A673 (cell line): ENCODE data around the gene ANKRD12. TPM values are rescaled to one million over a fixed set of nuclear protein-coding genes. Genes with fewer than 3 reads are reported as not detected.
"Not testable (repeated sequence)": the region's sequence is repeated elsewhere in the genome, so short reads cannot be mapped to it uniquely, and the experiment has no call there.

Experiments used
- Bru-seq: library from RNA; stranded (reverse); fragments of 400-500 nt; gene quantifications from one replicate; lab custom pipeline; 2021; lab: Mats Ljungman, UMichigan
- BruChase-seq, 2 experiments: library from RNA; stranded (reverse); fragments of 400-500 nt; gene quantifications; one replicate each; lab custom pipeline; 2021; lab: Mats Ljungman, UMichigan
- BruUV-seq: library from RNA; stranded (reverse); fragments of 400-500 nt; replicated peaks from 2 replicates; lab custom pipeline; 2021; lab: Mats Ljungman, UMichigan
- CTCF ChIA-PET: fragments of 300-600 bp; sonication (Branson Sonifier 250); formaldehyde crosslinking; loops from one replicate; lab custom pipeline; 2022; ENCODE audit warnings: antibody characterized with exemption; lab: Charles Lee
- POLR2A ChIA-PET: fragments of 300-600 bp; sonication (Branson Sonifier 250); formaldehyde crosslinking; loops from one replicate; lab custom pipeline; 2022; ENCODE audit warnings: antibody characterized with exemption; ENCODE audit not compliant: low non-redundant PET; lab: Charles Lee
- DNase-seq: peaks from one replicate; pipeline ENCODE4 v3.0.0-alpha.2; 2015; ENCODE audit warnings: low spot score
- H3K27ac ChIP-seq: fragments of 200-600 bp; sonication (generic); 2 replicates; pipeline ENCODE4 v1.5.1; 2016; ENCODE audit warnings: mixed run types, low read depth, mild to moderate bottlenecking, mixed read lengths, antibody characterized with exemption, low read length; ENCODE audit not compliant: poor library complexity, severe bottlenecking
- H3K27me3 ChIP-seq: fragments of 200-600 bp; sonication (generic); replicated peaks from 2 replicates; pipeline ENCODE4 v1.6.1; 2017; ENCODE audit warnings: mixed run types, low read depth, mild to moderate bottlenecking, mixed read lengths, antibody characterized with exemption, low read length; ENCODE audit not compliant: insufficient read depth, poor library complexity
- H3K36me3 ChIP-seq: fragments of 200-600 bp; sonication (generic); 2 replicates; pipeline ENCODE4 v1.6.1; 2016; ENCODE audit warnings: mixed run types, mild to moderate bottlenecking, mixed read lengths, antibody characterized with exemption, low read length; ENCODE audit not compliant: insufficient read depth, poor library complexity, severe bottlenecking
- H3K4me1 ChIP-seq: fragments of 200-600 bp; sonication (generic); 2 replicates; pipeline ENCODE4 v1.6.1; 2017; ENCODE audit warnings: mixed run types, mild to moderate bottlenecking, mixed read lengths, antibody characterized with exemption, low read length; ENCODE audit not compliant: insufficient read depth, poor library complexity, severe bottlenecking
- H3K4me3 ChIP-seq: fragments of 200-600 bp; sonication (generic); 2 replicates; pipeline ENCODE4 v1.5.1; 2016; ENCODE audit warnings: low read depth, mixed run types, mild to moderate bottlenecking, mixed read lengths, low read length; ENCODE audit not compliant: poor library complexity, severe bottlenecking
- H3K9me3 ChIP-seq: fragments of 200-600 bp; sonication (generic); 2 replicates; pipeline ENCODE4 v1.6.1; 2016; ENCODE audit warnings: mixed run types, low read depth, mild to moderate bottlenecking, mixed read lengths, antibody characterized with exemption, low read length; ENCODE audit not compliant: poor library complexity, severe bottlenecking
- CTCF ChIP-seq: fragments of 300-800, 200-600 bp; sonication (generic); conservative IDR thresholded peaks from 2 replicates; pipeline ENCODE4 v1.5.1; 2017; ENCODE audit warnings: low read depth, mild to moderate bottlenecking, antibody characterized with exemption, low read length, moderate library complexity, mixed read lengths
- EZH2 ChIP-seq: fragments of 200-600 bp; sonication (generic); IDR thresholded peaks from 2 replicates; pipeline ENCODE4 v1.6.1; 2017; ENCODE audit warnings: borderline replicate concordance, low read depth, mild to moderate bottlenecking, mixed read lengths, antibody characterized with exemption, low read length; ENCODE audit not compliant: poor library complexity, severe bottlenecking
- intact Hi-C: fragments of 100-400 bp; cut with micrococcal nuclease; formaldehyde crosslinking; loops from one replicate; pipeline ENCODE4 v1.10.0; 2022; ENCODE audit not compliant: unreplicated experiment
- long read RNA-seq: library from polyadenylated mRNA; stranded (forward); transcript quantifications from one replicate; pipeline ENCODE4 v2.0.0, GENCODE V29; 2022
- total RNA-seq: library from RNA; stranded (reverse); gene quantifications from 2 replicates; pipeline ENCODE4 v1.2.3, GENCODE V29; 2021

The ANKRD12 gene
- 23.7 and 24.2 TPM in 2 replicates for total RNA-seq
- Bru-seq, nascent RNA, result percentile 78 among the genes with signal in this experiment
- BruChase-seq, experiment 1, labeled RNA remaining after a 2-hour chase, result percentile 82 among the genes with signal in this experiment
- percentile 69 among the genes with signal in this experiment for BruChase-seq, experiment 2, labeled RNA remaining after a 6-hour chase
- long read RNA-seq, partial matches to known transcripts, result 0 of 5 reads
- long read RNA-seq, other reads (novel, unspliced or antisense), result 5 of 5 reads

GRCh38 chr18:9136315-9137155, at the start of gene ANKRD12:
TSS of gene ANKRD12 (plus strand) at chr18:9136781. CDS start at chr18:9182433, 45,652 bp downstream.
- POLR2A ChIA-PET, result no interaction called here
- H3K9me3 ChIP-seq, result no peaks in the 10 kb centered on the region
- H3K4me1 ChIP-seq, result peaks cover 23% of the 10 kb centered on the region
- H3K27me3 ChIP-seq, result no peaks in the 10 kb centered on the region
- DNase-seq, result peak; percentile 98
- intact Hi-C loops, result loop anchor here (1.0 kb wide), 2 partner anchors 34 to 198 kb away; partner anchors contain the start of genes NDUFV2 and TWSG1
- CTCF ChIA-PET, result no interaction called here
- no TSS peak for BruUV-seq
- TF ChIP-seq CTCF (no peak), EZH2 (no peak)
- H3K4me3 ChIP-seq, result peak within 1 kb of the TSS; percentile 68
- peaks cover 26% of the 10 kb centered on the region for H3K36me3 ChIP-seq
- H3K27ac ChIP-seq, result peak within 1 kb of the TSS; percentile 69

- H3K27ac ChIP-seq, result no peak overlapping the region
- H3K4me3 ChIP-seq, result no peak overlapping the region
- H3K4me1 ChIP-seq, result no peaks in the 10 kb centered on the region
- no peak for TF ChIP-seq CTCF
- TF ChIP-seq EZH2, result no peak
- no peaks in the 10 kb centered on the region for H3K27me3 ChIP-seq
- CTCF ChIA-PET, result no interaction called here
- POLR2A ChIA-PET, result no interaction called here
- H3K9me3 ChIP-seq, result no peaks in the 10 kb centered on the region
- no TSS peak for BruUV-seq
- intact Hi-C loops, result no loop called here
- no peaks in the 10 kb centered on the region for H3K36me3 ChIP-seq
- DNase-seq, result no peak
Measured at GRCh38 chr18:9087144-9087543, 49.4 kb upstream of the ANKRD12 start.

GRCh38 chr18:9088252-9088651, 48.3 kb upstream of the ANKRD12 start:
- Histone ChIP-seq H3K4me1 (no peaks in the 10 kb centered on the region), H3K9me3 (no peaks in the 10 kb centered on the region), H3K27me3 (no peaks in the 10 kb centered on the region), H3K4me3 (no peak overlapping the region), H3K27ac (no peak overlapping the region), H3K36me3 (no peaks in the 10 kb centered on the region)
- no peak for DNase-seq
- POLR2A ChIA-PET, result no interaction called here
- CTCF ChIA-PET, result no interaction called here
- TF ChIP-seq CTCF, result no peak
- TF ChIP-seq EZH2, result no peak
- no TSS peak for BruUV-seq
- intact Hi-C loops, result no loop called here

GRCh38 chr18:9088727-9089126, 47.9 kb upstream of the ANKRD12 start:
- H3K27ac ChIP-seq, DNase-seq, H3K9me3 ChIP-seq, POLR2A ChIA-PET, intact Hi-C loops, CTCF ChIA-PET, H3K4me1 ChIP-seq, H3K27me3 ChIP-seq, BruUV-seq, H3K36me3 ChIP-seq, H3K4me3 ChIP-seq: not testable (repeated sequence)
